Measurements from ENCODE around the gene ST6GALNAC5. TPM values are rescaled to one million over a fixed set of nuclear protein-coding genes. Genes with fewer than 3 reads are reported as not detected.

Gene ST6GALNAC5
- total and polyA plus RNA-seq, 2 experiments from 2014 or later: 4.1 to 19.2 TPM

DNA sequence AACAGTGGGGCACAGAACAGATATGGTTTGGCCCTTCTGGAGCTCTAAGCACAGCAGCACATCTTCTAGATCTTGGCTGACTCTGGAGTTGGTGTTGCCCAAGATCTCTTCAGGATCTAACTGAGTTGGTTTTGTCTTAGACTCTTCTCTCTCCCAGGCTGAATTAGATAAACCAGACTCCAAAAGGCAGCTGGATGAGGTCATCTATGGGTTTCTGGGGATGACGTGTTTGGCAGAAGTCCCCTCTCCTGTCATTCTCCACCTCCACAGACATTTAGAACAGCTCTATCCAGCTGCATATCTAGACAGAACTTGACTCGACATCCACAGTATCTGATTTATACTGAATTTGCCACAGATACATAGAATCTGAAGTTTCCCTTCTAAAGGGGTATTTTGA is 75.3 kb downstream of the ST6GALNAC5 start:
- no peaks in the 10 kb centered on the region for H3K4me1 ChIP-seq (ENCODE audit: insufficient read depth)
- no peak for DNase-seq (ENCODE audit: low spot score)

More for the DNA sequence above, 75.3 kb downstream of the ST6GALNAC5 start:
- Mint-ChIP-seq H3K4me1 (peaks cover 17% of the 10 kb centered on the region; the same call in 2 of the 3 replicates), H3K9me3 (no peaks in the 10 kb centered on the region), H3K27me3 (ENCODE audit: insufficient read depth, low read depth, poor library complexity) (no peaks in the 10 kb centered on the region), H3K27ac (no peak overlapping the region), H3K4me3 (no peak overlapping the region), H3K36me3 (ENCODE audit: low read depth) (no peaks in the 10 kb centered on the region)
- Histone ChIP-seq H4K20me1 (replicated peaks; ENCODE audit: insufficient read depth) (no peaks in the 10 kb centered on the region), H3F3A (replicated peaks; ENCODE audit: low read depth) (no peaks in the 10 kb centered on the region), H3K27ac (ENCODE audit: low read depth) (no peak overlapping the region), H3K27me3 (ENCODE audit: insufficient read depth) (no peaks in the 10 kb centered on the region), H2AFZ (no peak overlapping the region), H3K4me3 (no peak overlapping the region), H3K4me2 (no peak overlapping the region), H3K9me2 (ENCODE audit: insufficient read depth) (no peaks in the 10 kb centered on the region), H3K36me3 (ENCODE audit: insufficient read depth) (no peaks in the 10 kb centered on the region), H3K79me2 (replicated peaks; ENCODE audit: insufficient read depth) (no peaks in the 10 kb centered on the region)
- TF ChIP-seq, protein P1, sequence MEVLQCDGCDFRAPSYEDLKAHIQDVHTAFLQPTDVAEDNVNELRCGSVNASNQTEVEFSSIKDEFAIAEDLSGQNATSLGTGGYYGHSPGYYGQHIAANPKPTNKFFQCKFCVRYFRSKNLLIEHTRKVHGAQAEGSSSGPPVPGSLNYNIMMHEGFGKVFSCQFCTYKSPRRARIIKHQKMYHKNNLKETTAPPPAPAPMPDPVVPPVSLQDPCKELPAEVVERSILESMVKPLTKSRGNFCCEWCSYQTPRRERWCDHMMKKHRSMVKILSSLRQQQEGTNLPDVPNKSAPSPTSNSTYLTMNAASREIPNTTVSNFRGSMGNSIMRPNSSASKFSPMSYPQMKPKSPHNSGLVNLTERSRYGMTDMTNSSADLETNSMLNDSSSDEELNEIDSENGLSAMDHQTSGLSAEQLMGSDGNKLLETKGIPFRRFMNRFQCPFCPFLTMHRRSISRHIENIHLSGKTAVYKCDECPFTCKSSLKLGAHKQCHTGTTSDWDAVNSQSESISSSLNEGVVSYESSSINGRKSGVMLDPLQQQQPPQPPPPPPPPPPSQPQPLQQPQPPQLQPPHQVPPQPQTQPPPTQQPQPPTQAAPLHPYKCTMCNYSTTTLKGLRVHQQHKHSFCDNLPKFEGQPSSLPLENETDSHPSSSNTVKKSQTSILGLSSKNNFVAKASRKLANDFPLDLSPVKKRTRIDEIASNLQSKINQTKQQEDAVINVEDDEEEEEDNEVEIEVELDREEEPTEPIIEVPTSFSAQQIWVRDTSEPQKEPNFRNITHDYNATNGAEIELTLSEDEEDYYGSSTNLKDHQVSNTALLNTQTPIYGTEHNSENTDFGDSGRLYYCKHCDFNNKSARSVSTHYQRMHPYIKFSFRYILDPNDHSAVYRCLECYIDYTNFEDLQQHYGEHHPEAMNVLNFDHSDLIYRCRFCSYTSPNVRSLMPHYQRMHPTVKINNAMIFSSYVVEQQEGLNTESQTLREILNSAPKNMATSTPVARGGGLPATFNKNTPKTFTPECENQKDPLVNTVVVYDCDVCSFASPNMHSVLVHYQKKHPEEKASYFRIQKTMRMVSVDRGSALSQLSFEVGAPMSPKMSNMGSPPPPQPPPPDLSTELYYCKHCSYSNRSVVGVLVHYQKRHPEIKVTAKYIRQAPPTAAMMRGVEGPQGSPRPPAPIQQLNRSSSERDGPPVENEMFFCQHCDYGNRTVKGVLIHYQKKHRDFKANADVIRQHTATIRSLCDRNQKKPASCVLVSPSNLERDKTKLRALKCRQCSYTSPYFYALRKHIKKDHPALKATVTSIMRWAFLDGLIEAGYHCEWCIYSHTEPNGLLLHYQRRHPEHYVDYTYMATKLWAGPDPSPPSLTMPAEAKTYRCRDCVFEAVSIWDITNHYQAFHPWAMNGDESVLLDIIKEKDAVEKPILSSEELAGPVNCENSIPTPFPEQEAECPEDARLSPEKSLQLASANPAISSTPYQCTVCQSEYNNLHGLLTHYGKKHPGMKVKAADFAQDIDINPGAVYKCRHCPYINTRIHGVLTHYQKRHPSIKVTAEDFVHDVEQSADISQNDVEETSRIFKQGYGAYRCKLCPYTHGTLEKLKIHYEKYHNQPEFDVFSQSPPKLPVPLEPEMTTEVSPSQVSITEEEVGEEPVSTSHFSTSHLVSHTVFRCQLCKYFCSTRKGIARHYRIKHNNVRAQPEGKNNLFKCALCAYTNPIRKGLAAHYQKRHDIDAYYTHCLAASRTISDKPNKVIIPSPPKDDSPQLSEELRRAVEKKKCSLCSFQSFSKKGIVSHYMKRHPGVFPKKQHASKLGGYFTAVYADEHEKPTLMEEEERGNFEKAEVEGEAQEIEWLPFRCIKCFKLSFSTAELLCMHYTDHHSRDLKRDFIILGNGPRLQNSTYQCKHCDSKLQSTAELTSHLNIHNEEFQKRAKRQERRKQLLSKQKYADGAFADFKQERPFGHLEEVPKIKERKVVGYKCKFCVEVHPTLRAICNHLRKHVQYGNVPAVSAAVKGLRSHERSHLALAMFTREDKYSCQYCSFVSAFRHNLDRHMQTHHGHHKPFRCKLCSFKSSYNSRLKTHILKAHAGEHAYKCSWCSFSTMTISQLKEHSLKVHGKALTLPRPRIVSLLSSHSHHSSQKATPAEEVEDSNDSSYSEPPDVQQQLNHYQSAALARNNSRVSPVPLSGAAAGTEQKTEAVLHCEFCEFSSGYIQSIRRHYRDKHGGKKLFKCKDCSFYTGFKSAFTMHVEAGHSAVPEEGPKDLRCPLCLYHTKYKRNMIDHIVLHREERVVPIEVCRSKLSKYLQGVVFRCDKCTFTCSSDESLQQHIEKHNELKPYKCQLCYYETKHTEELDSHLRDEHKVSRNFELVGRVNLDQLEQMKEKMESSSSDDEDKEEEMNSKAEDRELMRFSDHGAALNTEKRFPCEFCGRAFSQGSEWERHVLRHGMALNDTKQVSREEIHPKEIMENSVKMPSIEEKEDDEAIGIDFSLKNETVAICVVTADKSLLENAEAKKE (CRISPR knock-in tag; IDR thresholded peaks at IDR 0.05): no peak
- TF ChIP-seq, protein P2, sequence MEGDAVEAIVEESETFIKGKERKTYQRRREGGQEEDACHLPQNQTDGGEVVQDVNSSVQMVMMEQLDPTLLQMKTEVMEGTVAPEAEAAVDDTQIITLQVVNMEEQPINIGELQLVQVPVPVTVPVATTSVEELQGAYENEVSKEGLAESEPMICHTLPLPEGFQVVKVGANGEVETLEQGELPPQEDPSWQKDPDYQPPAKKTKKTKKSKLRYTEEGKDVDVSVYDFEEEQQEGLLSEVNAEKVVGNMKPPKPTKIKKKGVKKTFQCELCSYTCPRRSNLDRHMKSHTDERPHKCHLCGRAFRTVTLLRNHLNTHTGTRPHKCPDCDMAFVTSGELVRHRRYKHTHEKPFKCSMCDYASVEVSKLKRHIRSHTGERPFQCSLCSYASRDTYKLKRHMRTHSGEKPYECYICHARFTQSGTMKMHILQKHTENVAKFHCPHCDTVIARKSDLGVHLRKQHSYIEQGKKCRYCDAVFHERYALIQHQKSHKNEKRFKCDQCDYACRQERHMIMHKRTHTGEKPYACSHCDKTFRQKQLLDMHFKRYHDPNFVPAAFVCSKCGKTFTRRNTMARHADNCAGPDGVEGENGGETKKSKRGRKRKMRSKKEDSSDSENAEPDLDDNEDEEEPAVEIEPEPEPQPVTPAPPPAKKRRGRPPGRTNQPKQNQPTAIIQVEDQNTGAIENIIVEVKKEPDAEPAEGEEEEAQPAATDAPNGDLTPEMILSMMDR (conservative IDR thresholded peaks at IDR 0.05; ENCODE audit: low read depth in 2 of 2): no peak
- TF ChIP-seq NANOG (IDR thresholded peaks at IDR 0.05; ENCODE audit: borderline replicate concordance): no peak
- no peak for TF ChIP-seq EZH2 (IDR thresholded peaks at IDR 0.05; ENCODE audit: low read depth, unreplicated experiment)
- no peak for TF ChIP-seq ZNF114 (CRISPR knock-in tag; IDR thresholded peaks at IDR 0.05)
- TF ChIP-seq, protein P3, sequence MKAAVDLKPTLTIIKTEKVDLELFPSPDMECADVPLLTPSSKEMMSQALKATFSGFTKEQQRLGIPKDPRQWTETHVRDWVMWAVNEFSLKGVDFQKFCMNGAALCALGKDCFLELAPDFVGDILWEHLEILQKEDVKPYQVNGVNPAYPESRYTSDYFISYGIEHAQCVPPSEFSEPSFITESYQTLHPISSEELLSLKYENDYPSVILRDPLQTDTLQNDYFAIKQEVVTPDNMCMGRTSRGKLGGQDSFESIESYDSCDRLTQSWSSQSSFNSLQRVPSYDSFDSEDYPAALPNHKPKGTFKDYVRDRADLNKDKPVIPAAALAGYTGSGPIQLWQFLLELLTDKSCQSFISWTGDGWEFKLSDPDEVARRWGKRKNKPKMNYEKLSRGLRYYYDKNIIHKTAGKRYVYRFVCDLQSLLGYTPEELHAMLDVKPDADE (IDR thresholded peaks at IDR 0.05): no peak
- TF ChIP-seq, protein P4, sequence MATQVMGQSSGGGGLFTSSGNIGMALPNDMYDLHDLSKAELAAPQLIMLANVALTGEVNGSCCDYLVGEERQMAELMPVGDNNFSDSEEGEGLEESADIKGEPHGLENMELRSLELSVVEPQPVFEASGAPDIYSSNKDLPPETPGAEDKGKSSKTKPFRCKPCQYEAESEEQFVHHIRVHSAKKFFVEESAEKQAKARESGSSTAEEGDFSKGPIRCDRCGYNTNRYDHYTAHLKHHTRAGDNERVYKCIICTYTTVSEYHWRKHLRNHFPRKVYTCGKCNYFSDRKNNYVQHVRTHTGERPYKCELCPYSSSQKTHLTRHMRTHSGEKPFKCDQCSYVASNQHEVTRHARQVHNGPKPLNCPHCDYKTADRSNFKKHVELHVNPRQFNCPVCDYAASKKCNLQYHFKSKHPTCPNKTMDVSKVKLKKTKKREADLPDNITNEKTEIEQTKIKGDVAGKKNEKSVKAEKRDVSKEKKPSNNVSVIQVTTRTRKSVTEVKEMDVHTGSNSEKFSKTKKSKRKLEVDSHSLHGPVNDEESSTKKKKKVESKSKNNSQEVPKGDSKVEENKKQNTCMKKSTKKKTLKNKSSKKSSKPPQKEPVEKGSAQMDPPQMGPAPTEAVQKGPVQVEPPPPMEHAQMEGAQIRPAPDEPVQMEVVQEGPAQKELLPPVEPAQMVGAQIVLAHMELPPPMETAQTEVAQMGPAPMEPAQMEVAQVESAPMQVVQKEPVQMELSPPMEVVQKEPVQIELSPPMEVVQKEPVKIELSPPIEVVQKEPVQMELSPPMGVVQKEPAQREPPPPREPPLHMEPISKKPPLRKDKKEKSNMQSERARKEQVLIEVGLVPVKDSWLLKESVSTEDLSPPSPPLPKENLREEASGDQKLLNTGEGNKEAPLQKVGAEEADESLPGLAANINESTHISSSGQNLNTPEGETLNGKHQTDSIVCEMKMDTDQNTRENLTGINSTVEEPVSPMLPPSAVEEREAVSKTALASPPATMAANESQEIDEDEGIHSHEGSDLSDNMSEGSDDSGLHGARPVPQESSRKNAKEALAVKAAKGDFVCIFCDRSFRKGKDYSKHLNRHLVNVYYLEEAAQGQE (IDR thresholded peaks at IDR 0.05; ENCODE audit: unreplicated experiment): no peak
- no peak for TF ChIP-seq POLR2AphosphoS5 (IDR thresholded peaks at IDR 0.05; ENCODE audit: low read depth)
- no peak for TF ChIP-seq STAT1 (IDR thresholded peaks at IDR 0.05; ENCODE audit: unreplicated experiment)
- TF ChIP-seq EZH2phosphoT487 (IDR thresholded peaks at IDR 0.05; ENCODE audit: unreplicated experiment): no peak
- TF ChIP-seq CREB1 (CRISPR knock-in tag; IDR thresholded peaks at IDR 0.05; ENCODE audit: low read depth): no peak
- TF ChIP-seq ZNF331 (CRISPR knock-in tag; IDR thresholded peaks at IDR 0.05; ENCODE audit: low read depth): no peak
- TF ChIP-seq JUNB (IDR thresholded peaks at IDR 0.05; ENCODE audit: unreplicated experiment): no peak
- no peak for ATAC-seq
